SH-SY5Y (cell line): ENCODE measurements around the gene GNPNAT1.

ENCODE experiments used
- GATA2 ChIP-seq: IDR thresholded peaks from 2 replicates; pipeline ENCODE4 v1.6.1; 2011; ENCODE audit warnings: mild to moderate bottlenecking, low read depth, low read length
- GATA3 ChIP-seq: IDR thresholded peaks from 2 replicates; pipeline ENCODE4 v1.6.1; 2011; ENCODE audit warnings: low read depth, mild to moderate bottlenecking, low read length, moderate library complexity

DNA sequence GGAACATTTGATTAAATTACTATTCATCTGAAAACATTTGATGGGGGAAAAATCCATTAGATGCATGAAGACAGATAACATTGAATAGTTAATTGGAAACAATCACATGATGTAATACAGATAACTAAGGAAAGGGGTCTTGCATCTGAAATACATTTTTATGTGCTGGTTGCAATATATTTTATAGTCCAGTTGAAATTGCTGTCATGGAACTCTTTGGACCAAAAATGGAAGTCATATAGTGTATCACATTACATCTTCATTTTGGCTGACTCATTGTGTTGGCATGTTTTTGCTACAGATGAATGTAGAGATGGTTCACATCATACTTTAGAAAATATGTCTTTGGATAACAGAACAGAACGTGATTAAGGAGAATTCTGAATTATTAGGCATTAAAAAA lies 43.0 kb upstream of the GNPNAT1 start:
- TF ChIP-seq GATA2 (no peak), GATA3 (peak; percentile 83)
